ENCODE results near the gene IFT172. TPM values are rescaled to one million over a fixed set of nuclear protein-coding genes. Genes with fewer than 3 reads are reported as not detected.

IFT172 gene
- total and polyA plus RNA-seq, 2 donors from 2014 or later, result 25.9 to 40.3 TPM

DNA sequence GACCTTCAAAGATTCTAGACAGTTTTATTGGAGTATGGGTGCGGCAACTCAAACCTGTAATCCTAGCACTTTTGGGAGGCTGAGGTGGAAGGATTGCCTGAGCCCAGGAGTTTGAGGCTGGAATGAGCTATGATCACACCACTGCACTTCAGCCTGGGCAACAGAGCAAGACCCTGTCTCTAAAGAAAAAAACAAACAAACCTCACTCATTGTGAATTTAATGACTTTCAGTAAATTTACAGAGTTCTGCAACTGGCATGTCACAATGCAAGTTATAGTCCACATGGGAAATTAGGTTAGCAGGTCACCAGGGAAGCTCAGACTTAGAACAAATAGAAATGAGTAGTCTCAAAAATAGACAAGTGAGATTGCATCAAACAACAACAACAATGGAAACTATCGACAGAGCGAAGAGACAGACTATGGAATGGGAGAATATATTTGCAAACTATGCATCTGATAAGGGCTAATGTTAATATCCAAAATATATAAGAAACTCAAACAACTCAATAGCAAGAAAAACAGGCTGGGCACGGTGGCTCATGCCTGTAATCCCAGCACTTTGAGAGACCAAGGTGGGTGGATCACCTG is 67.8 kb downstream of the IFT172 start:
- H3K4me3 ChIP-seq (ENCODE audit: low read length in 3 of 3), result no peak overlapping the region
- DNase-seq, result no peak
- H3K9me3 ChIP-seq (ENCODE audit: control insufficient read depth in 2 of 3, insufficient read depth in 1 of 3, low read length in 3 of 3), result no peaks in the 10 kb centered on the region
- H3K36me3 ChIP-seq (ENCODE audit: control insufficient read depth in 2 of 3, insufficient read depth in 3 of 3, low read length in 3 of 3), result no peaks in the 10 kb centered on the region
- H3K27ac ChIP-seq (ENCODE audit: low read depth in 2 of 2, low read length in 2 of 2), result no peak overlapping the region
- intact Hi-C loops (cut with DNase I), result no loop called here
- no peak overlapping the region for H3K9ac ChIP-seq (ENCODE audit: low read length in 3 of 3)
- H3K27me3 ChIP-seq (ENCODE audit: control insufficient read depth, insufficient read depth, low read length), result no peaks in the 10 kb centered on the region
- TF ChIP-seq CTCF (IDR thresholded peaks at IDR 0.05; ENCODE audit: borderline replicate concordance, extremely low read depth, insufficient read depth), result no peak
- H3K4me1 ChIP-seq (ENCODE audit: control insufficient read depth in 2 of 3, insufficient read depth in 2 of 3, low read depth in 1 of 3, low read length in 3 of 3), result no peaks in the 10 kb centered on the region
- no peak for FAIRE-seq

GRCh38 chr2:27420996-27421395 is 68.5 kb downstream of the IFT172 start:
- no peak for FAIRE-seq

DNA sequence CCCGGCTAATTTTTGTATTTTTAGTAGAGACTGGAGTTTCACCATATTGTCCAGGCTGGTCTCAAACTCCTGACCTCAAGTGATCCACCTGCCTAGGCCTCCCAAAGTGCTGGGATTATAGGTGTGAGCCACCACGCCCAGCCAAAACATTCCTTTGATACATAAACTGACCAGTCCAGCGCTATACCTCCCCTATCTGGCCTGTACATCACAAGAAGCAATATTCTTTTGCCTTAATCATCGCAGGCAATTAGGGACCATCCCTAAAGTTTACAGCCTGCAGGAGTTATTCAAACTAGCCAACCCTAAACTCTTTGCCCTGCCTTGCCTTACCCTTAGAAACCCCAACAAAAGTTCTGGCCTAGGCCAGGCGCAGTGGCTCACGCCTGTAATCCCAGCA is 73.4 kb downstream of the IFT172 start:
- Histone ChIP-seq H3K27ac (ENCODE audit: low read depth in 2 of 2, low read length in 2 of 2) (no peak overlapping the region), H3K4me1 (ENCODE audit: control insufficient read depth in 2 of 3, insufficient read depth in 2 of 3, low read depth in 1 of 3, low read length in 3 of 3) (no peaks in the 10 kb centered on the region), H3K36me3 (ENCODE audit: control insufficient read depth in 2 of 3, insufficient read depth in 3 of 3, low read length in 3 of 3) (no peaks in the 10 kb centered on the region), H3K4me3 (ENCODE audit: low read length in 3 of 3) (no peak overlapping the region), H3K27me3 (ENCODE audit: control insufficient read depth, insufficient read depth, low read length) (no peaks in the 10 kb centered on the region), H3K9ac (ENCODE audit: low read length in 3 of 3) (no peak overlapping the region), H3K9me3 (ENCODE audit: control insufficient read depth in 2 of 3, insufficient read depth in 1 of 3, low read length in 3 of 3) (no peaks in the 10 kb centered on the region)
- DNase-seq, result no peak
- intact Hi-C loops (cut with DNase I), result no loop called here
- no peak for FAIRE-seq
- TF ChIP-seq CTCF (IDR thresholded peaks at IDR 0.05; ENCODE audit: borderline replicate concordance, extremely low read depth, insufficient read depth), result no peak

More at GRCh38 chr2:27420996-27421395, 68.5 kb downstream of the IFT172 start:
- DNase-seq, result no peak
- no peak overlapping the region for H3K9ac ChIP-seq (ENCODE audit: low read length in 3 of 3)
- H3K27me3 ChIP-seq (ENCODE audit: control insufficient read depth, insufficient read depth, low read length), result no peaks in the 10 kb centered on the region
- TF ChIP-seq CTCF (IDR thresholded peaks at IDR 0.05; ENCODE audit: borderline replicate concordance, extremely low read depth, insufficient read depth), result no peak
- H3K27ac ChIP-seq (ENCODE audit: low read depth in 2 of 2, low read length in 2 of 2), result no peak overlapping the region
- no peak overlapping the region for H3K4me3 ChIP-seq (ENCODE audit: low read length in 3 of 3)
- intact Hi-C loops (cut with DNase I), result no loop called here
- no peaks in the 10 kb centered on the region for H3K4me1 ChIP-seq (ENCODE audit: control insufficient read depth in 2 of 3, insufficient read depth in 2 of 3, low read depth in 1 of 3, low read length in 3 of 3)
- H3K36me3 ChIP-seq (ENCODE audit: control insufficient read depth in 2 of 3, insufficient read depth in 3 of 3, low read length in 3 of 3), result no peaks in the 10 kb centered on the region
- no peaks in the 10 kb centered on the region for H3K9me3 ChIP-seq (ENCODE audit: control insufficient read depth in 2 of 3, insufficient read depth in 1 of 3, low read length in 3 of 3)

Measured in kidney (tissue), 14 donors.